HG02610 (cell line): Measurements from ENCODE around the gene PLCB4.

Source experiments
- ATAC-seq: cut with Tn5 transposase; IDR thresholded peaks from one replicate; pipeline ENCODE4 v1.9.1; 2021; ENCODE audit warnings: mild to moderate bottlenecking, moderate library complexity; ENCODE audit not compliant: unreplicated experiment

The PLCB4 gene

DNA sequence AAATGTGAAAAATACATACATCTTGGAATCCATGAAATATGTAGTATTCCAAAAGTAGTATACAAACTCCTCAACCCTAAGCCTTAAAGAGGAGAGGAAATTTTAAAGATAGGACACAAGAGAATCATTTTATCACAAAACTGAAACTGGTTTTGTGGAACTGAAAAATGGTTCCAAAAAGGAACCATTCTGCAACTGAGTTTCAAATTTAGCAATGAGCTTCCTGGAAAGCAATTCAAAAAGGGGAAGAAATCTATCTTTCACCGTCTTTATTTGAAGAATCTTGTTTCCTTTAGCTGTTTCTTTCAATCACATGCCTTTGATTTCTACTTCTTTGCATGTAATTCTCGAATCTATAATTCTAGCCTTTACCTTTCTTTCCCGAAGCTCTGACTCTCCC, 413.3 kb downstream of the PLCB4 start:
- ATAC-seq, result no peak

- ATAC-seq, result no peak
Measured at GRCh38 chr20:9483131-9483530, 414.2 kb downstream of the PLCB4 start.

- ATAC-seq, result no peak
Measured at GRCh38 chr20:9485614-9486340, 416.9 kb downstream of the PLCB4 start.

DNA sequence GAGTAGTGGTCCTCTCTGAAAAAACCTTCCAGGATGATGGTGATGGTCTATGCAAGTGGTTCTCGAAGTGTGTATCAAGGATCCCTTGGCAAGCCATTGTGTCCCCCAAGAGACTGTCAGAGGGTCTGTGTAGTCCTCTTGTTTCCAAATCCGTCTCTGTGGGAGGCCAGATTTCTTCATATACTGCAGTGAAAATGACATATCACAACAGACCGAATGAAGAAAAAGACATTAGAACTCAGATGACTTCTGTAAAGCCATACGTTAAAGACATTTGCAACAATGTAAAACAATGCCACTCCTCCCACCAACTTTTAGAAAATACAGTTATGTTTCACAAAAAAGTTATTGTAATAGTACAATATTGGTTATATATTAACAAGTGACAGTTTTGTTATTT, 418.3 kb downstream of the PLCB4 start:
- no peak for ATAC-seq

DNA sequence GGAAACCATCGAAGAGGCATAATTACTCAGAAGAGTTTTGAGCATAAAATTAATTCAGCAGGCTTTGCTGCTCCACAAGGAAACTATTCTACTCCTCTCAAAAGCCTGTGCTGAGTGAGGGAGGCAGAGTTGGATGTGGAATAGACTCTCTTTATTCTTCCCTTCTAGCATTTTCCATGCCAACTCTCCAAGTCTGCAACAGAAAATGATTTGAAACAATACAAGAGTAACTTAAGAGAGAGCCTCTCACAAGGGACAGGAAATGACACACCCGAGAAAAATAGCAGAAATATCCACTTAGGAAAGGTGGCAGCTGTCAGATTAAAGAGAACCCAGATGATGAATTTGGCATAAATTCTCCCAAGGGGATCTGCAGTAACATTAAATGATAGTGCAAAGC, 419.2 kb downstream of the PLCB4 start:
- no peak for ATAC-seq

GRCh38 chr20:9490161-9490560, 421.3 kb downstream of the PLCB4 start:
- no peak for ATAC-seq

- no peak for ATAC-seq
Measured at GRCh38 chr20:9490631-9491030, 421.7 kb downstream of the PLCB4 start.

- no peak for ATAC-seq
Measured at GRCh38 chr20:9491324-9491723, 422.4 kb downstream of the PLCB4 start.

GRCh38 chr20:9492067-9492466, 423.2 kb downstream of the PLCB4 start:
- ATAC-seq, result no peak

- no peak for ATAC-seq
Measured at GRCh38 chr20:9493803-9494202, 424.9 kb downstream of the PLCB4 start.

DNA sequence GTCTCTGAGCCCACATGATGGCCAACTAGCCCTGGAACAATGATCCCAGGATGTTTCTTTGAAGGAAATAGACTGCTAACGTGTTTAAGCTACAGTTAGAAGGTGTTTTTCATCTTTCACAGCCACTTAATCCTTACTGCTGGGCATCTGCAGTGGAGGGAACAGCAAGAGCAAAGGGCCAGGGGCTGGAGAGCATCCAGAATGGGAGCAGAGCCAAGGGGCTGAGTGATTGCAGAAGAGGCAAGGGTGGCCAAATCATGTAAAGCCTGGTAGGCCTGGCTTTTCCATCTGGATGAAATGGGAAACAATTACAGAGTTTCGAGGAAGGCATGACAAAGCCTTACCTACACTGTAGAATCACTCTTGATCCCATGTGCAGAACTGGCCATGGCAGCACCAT, 426.8 kb downstream of the PLCB4 start:
- ATAC-seq, result no peak

GRCh38 chr20:9496155-9496554, 427.3 kb downstream of the PLCB4 start:
- ATAC-seq, result no peak

- no peak for ATAC-seq
Measured at GRCh38 chr20:9498322-9498721, 429.4 kb downstream of the PLCB4 start.

GRCh38 chr20:9499126-9499899, 430.4 kb downstream of the PLCB4 start:
- ATAC-seq, result no peak

DNA sequence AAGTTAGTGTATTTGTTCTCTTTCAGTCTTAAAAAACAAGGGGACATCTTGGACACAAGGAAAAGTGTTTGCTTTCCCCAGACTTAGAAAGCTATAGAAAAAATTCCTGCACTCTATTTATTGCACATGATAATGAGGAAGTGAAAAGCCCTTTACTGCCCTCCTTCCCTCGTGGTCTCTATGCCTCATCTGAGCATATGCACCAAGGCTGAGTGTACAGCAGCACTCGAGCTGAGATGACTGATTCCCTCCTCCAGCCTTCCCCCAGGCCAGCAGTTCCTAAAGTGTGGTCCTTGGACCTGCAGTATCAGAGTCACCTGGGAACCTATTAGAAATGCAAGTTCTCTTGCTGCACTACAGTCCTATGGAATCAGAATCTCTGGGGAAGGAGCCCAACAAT, 431.2 kb downstream of the PLCB4 start:
- peak; percentile 83 for ATAC-seq

DNA sequence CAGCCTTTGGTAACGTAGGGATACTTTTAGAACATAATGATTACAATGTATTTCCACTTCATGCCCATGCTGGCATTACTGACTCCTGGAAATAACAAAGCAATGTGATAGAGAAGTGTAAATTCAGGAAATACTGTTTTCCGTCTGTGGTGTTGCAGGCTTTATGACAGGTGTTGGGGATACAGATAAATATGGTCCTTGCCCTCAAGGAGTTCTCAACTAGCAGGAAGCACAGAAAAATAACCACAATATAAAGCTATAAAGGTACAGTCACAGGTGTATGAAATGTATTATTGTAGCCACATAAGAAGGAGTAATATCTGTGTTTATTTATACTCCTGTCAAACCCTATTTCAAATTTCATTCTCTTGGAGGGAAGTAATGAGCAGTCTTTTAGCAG, 432.6 kb downstream of the PLCB4 start:
- no peak for ATAC-seq

GRCh38 chr20:9503526-9504245, 434.8 kb downstream of the PLCB4 start:
- ATAC-seq, result no peak

DNA sequence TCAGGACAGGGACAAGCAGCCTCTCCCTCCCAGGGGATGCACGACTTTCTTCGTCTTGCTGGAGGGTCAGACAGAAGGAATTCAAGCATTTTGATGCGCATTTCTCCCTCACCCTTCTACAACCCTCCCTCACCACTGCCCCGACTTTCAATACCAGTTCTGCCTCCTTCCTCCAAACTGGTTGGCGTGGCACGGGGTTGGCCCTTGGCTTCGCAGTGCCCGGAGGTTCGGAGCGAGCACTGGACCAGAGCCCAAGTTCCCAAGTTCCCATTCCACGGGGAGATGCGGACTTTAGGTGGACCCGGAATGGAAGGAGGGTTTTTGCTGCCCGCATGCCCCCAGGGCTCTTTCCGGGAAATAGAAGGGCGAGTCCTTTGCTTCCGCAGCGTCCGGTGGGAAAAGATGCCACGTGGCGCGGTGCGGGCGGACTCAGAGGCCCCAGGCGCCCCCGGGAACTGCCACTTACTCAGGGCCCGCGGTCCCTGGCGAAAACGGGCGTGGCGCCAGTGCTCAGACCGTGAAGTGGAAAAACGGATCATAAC, 437.5 kb downstream of the PLCB4 start:
- ATAC-seq, result no peak

DNA sequence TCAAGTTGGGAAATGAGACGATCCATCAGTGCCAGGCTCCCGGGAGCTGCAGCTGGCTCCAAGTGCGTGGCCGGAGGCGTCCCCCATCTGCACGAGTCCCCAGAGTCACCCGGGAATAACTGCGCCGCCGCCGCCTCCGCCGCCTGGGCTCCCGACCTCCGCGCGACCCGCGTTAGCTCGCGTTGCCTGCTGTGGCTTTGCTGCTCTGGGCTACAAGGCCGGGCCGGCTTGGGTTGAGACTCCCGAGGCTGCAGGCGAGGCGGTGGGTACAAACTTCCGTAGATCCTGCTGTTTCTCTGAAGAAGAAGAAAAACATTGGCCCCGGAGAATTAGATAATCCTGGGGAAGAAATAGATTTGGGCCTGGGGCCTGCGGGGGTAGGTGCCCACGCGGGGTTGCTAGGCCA, 438.1 kb downstream of the PLCB4 start:
- no peak for ATAC-seq

DNA sequence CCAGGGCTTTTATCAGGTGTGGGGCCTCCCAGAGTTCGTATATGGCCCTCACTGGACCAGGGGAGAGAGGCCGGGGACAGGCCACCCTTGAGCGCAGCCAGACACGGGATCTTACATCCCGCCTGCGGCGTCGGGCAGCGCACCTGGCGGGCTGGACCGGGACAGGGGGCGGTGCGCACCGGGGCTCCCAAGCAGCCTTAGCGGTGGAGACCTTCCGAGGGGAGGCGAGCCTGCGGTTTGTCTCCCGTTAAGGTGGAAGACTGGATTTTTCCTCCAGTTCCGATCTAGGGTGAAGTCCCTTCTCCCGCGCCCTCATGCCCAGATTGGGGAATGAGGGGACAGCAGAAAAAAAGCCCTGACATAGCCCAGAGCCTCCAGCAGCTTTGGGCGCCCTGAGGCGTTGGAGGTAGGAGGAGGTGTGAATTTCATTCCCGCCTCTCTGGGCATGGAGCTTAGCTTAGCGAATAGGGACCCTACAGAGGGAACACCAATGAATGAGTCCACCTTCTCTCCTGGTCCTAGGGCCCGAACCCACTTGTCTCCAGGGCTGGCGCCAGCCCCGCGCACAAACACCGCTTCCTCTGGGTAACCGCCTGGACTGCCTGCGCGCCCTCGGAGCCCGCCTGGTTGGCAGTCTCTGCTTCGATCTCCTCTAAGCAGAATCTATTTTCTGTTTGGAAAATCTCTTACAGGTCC, 438.8 kb downstream of the PLCB4 start:
- no peak for ATAC-seq

GRCh38 chr20:9508240-9508661, 439.4 kb downstream of the PLCB4 start:
- ATAC-seq, result no peak
